Measurements from ENCODE around the gene GFOD1.

The GFOD1 gene

GRCh38 chr6:13372076-13372475 lies 115.3 kb downstream of the GFOD1 start:
- DNase-seq = no peak

- DNase-seq = no peak
These were observed 115.9 kb downstream of the GFOD1 start for GRCh38 chr6:13371421-13372072.

GRCh38 chr6:13370623-13371022 lies 116.8 kb downstream of the GFOD1 start:
- DNase-seq = no peak

GRCh38 chr6:13369591-13369990 lies 117.8 kb downstream of the GFOD1 start:
- DNase-seq = no peak

GRCh38 chr6:13368731-13369115 lies 118.7 kb downstream of the GFOD1 start:
- DNase-seq = no peak

GRCh38 chr6:13368079-13368730 lies 119.2 kb downstream of the GFOD1 start:
- DNase-seq = no peak

GRCh38 chr6:13367396-13367795 lies 120.0 kb downstream of the GFOD1 start:
- DNase-seq = no peak

GRCh38 chr6:13365320-13365719 lies 122.1 kb downstream of the GFOD1 start:
- no peak for DNase-seq

- DNase-seq = no peak
These were observed 122.6 kb downstream of the GFOD1 start for GRCh38 chr6:13364842-13365241.

GRCh38 chr6:13362412-13362811 lies 125.0 kb downstream of the GFOD1 start:
- no peak for DNase-seq

GRCh38 chr6:13360671-13361540 lies 126.5 kb downstream of the GFOD1 start:
- DNase-seq = no peak

GRCh38 chr6:13359287-13359686 lies 128.1 kb downstream of the GFOD1 start:
- no peak for DNase-seq

GRCh38 chr6:13358511-13358910 lies 128.9 kb downstream of the GFOD1 start:
- DNase-seq = no peak

GRCh38 chr6:13357551-13358075 lies 129.8 kb downstream of the GFOD1 start:
- no peak for DNase-seq

GRCh38 chr6:13355999-13356785 lies 131.2 kb downstream of the GFOD1 start:
- DNase-seq = no peak

- DNase-seq = no peak
These were observed 132.1 kb downstream of the GFOD1 start for GRCh38 chr6:13355043-13355945.

- no peak for DNase-seq
These were observed 132.9 kb downstream of the GFOD1 start for GRCh38 chr6:13354331-13355042.

GRCh38 chr6:13352165-13352564 lies 135.2 kb downstream of the GFOD1 start:
- DNase-seq = no peak

GRCh38 chr6:13351271-13351670 lies 136.1 kb downstream of the GFOD1 start:
- DNase-seq = no peak

- DNase-seq = no peak
These were observed 137.4 kb downstream of the GFOD1 start for GRCh38 chr6:13349811-13350506.

Measured in cortex of kidney (tissue), 1 donor.